ENCODE data around the gene DENND4A. TPM values are rescaled to one million over a fixed set of nuclear protein-coding genes. Genes with fewer than 3 reads are reported as not detected.

DENND4A gene
- total RNA-seq, 4 donors from 2014 or later, result 27.1 to 75.3 (median 52.8) TPM

DNA sequence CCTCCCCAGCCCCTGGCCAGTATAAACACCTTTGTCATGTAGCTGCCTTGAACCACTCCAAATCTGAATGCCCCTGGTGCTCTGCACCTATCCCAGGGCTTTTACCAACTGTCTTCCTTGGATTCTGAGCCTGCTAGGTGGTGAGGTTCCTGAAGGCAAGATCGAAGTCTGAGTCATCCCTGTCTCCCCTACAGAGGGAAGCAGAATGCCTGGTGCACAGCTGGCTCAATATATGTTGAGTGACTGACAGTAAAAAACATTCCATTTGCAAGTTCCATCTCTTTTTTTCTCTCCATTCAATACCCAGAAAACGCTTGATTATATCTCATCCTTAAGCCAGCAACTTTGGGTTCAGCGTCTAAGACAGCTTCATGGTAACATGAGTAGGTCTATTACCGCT is 145.6 kb downstream of the DENND4A start:
- Histone ChIP-seq H3K27ac (no peak overlapping the region), H3K4me1 (no peaks in the 10 kb centered on the region), H3K36me3 (no peaks in the 10 kb centered on the region), H3K9me3 (no peaks in the 10 kb centered on the region), H3K27me3 (no peaks in the 10 kb centered on the region), H3K4me3 (no peak overlapping the region)
- intact Hi-C loops (cut with DNase I; ENCODE audit: low total_unique reads), result no loop called here
- no peak for DNase-seq
- no peak for TF ChIP-seq POLR2A (IDR thresholded peaks at IDR 0.05)
- TF ChIP-seq, protein P1, sequence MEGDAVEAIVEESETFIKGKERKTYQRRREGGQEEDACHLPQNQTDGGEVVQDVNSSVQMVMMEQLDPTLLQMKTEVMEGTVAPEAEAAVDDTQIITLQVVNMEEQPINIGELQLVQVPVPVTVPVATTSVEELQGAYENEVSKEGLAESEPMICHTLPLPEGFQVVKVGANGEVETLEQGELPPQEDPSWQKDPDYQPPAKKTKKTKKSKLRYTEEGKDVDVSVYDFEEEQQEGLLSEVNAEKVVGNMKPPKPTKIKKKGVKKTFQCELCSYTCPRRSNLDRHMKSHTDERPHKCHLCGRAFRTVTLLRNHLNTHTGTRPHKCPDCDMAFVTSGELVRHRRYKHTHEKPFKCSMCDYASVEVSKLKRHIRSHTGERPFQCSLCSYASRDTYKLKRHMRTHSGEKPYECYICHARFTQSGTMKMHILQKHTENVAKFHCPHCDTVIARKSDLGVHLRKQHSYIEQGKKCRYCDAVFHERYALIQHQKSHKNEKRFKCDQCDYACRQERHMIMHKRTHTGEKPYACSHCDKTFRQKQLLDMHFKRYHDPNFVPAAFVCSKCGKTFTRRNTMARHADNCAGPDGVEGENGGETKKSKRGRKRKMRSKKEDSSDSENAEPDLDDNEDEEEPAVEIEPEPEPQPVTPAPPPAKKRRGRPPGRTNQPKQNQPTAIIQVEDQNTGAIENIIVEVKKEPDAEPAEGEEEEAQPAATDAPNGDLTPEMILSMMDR (IDR thresholded peaks at IDR 0.05), result no peak

DNA sequence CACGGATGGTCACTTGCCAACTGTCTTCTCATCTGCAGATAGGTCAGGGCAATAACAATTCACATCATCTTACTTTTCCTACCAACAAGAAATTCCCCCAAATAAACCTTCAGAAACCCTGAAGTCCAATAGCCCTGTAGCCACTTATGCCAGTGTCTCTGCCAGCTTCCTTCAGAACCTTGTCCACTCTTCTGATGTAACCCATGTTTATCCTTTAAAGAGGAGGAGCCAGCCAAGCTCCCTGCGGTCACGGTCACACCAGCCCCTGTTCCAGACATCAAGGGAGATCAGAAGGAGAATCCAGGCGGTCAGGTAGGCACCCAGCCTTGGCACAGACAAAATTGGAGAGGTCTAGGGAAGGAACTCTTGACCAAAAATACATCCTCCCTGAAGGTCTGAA is 146.7 kb downstream of the DENND4A start:
- Histone ChIP-seq H3K27me3 (no peaks in the 10 kb centered on the region), H3K27ac (no peak overlapping the region), H3K36me3 (no peaks in the 10 kb centered on the region), H3K4me3 (no peak overlapping the region), H3K4me1 (no peaks in the 10 kb centered on the region), H3K9me3 (no peaks in the 10 kb centered on the region)
- no peak for TF ChIP-seq POLR2A (IDR thresholded peaks at IDR 0.05)
- TF ChIP-seq, protein P1 (IDR thresholded peaks at IDR 0.05), result no peak
- no peak for DNase-seq
- intact Hi-C loops (cut with DNase I; ENCODE audit: low total_unique reads), result no loop called here

DNA sequence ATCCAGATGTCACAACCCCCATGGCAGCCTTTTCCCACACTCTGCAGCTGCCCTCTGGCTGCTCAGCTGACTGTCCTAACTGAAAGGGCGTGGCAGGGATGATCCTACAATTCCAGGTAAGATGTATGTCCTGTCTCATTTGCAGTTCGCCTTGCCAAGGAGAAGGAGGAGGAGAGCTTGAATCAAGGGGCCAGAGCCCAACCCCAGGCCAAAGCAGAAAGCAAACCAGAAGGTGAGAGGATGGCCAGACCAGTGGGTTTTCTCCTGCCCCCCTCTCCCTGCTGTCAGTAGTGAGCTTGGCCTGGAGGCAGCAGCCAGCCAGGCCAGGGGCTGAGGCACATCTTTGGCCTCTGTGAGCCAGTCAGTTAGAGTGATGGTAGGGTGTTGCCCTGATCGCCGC is 147.8 kb downstream of the DENND4A start:
- no peak overlapping the region for H3K27ac ChIP-seq
- DNase-seq, result no peak
- no peaks in the 10 kb centered on the region for H3K4me1 ChIP-seq
- no peaks in the 10 kb centered on the region for H3K9me3 ChIP-seq
- TF ChIP-seq, protein P1 (IDR thresholded peaks at IDR 0.05), result no peak
- TF ChIP-seq POLR2A (IDR thresholded peaks at IDR 0.05), result no peak
- no peaks in the 10 kb centered on the region for H3K27me3 ChIP-seq
- intact Hi-C loops (cut with DNase I; ENCODE audit: low total_unique reads), result no loop called here
- no peak overlapping the region for H3K4me3 ChIP-seq
- no peaks in the 10 kb centered on the region for H3K36me3 ChIP-seq

DNA sequence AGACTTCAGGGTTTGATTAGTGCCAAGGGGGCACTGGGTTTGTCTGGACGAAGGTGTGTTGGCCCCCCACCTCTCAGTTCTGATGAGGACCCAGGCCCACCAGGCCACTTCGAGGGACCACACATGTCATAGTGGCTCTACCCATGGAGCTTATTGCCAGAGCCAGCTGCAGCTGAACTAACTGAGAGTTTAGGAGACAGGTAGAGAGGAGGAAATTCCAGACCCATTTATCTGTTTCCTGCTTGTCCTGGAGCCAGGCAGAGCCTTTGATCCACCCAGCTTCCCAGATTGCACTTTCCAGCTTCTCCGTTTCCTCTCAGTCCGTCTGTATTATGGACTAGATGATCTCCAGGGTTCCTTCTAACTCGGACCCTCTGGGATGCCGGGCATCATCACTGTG is 149.5 kb downstream of the DENND4A start:
- TF ChIP-seq, protein P1 (IDR thresholded peaks at IDR 0.05), result no peak
- no peak for TF ChIP-seq POLR2A (IDR thresholded peaks at IDR 0.05)
- Histone ChIP-seq H3K4me3 (no peak overlapping the region), H3K4me1 (peaks cover 0 to 5% of the 10 kb centered on the region in 2 donors), H3K27ac (no peak overlapping the region), H3K9me3 (no peaks in the 10 kb centered on the region), H3K27me3 (no peaks in the 10 kb centered on the region), H3K36me3 (no peaks in the 10 kb centered on the region)
- intact Hi-C loops (cut with DNase I; ENCODE audit: low total_unique reads), result no loop called here
- peak in 1 of 2 donors; percentile 25 for DNase-seq

DNA sequence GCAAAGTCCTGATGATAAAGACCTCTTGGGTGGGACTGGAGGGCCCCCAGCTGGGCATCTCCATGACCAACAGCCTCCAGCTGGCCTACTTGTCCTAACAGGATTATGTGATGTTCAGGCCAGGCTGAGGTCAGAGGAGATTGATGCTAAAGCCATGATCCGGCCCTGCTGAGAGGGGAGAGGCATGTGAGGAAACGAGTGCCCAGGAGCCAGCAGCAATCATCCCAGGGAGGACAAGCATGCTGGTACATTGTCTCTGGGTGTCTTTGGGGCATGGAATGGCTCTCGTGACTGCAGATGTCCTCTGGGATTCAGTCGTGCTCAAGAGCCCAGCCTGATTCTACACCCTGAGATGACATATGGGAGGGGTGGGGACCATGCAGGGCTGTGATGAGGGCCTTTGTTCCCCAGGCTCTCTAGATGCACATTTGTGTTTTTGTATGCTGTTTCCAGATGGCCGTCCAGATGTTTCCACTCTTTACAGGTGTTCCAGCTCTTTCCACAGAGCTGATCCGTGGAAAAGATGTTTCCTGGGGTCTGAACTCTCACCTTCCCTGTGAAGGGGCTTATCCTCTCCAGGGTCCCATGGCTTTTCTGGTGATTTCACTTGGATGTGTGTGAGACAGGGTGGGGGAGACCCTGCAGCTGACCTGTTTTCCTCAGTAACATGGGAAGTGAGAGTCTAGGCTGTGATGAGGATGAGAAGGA is 150.2 kb downstream of the DENND4A start:
- peaks cover 0 to 5% of the 10 kb centered on the region in 2 donors for H3K4me1 ChIP-seq
- no peaks in the 10 kb centered on the region for H3K36me3 ChIP-seq
- no peak for DNase-seq
- H3K9me3 ChIP-seq, result no peaks in the 10 kb centered on the region
- H3K4me3 ChIP-seq, result no peak overlapping the region
- intact Hi-C loops (cut with DNase I; ENCODE audit: low total_unique reads), result no loop called here
- H3K27ac ChIP-seq, result no peak overlapping the region
- TF ChIP-seq POLR2A (IDR thresholded peaks at IDR 0.05), result no peak
- TF ChIP-seq, protein P1 (IDR thresholded peaks at IDR 0.05), result no peak
- no peaks in the 10 kb centered on the region for H3K27me3 ChIP-seq

All from uterus (tissue), 4 donors.